ENCODE data around the gene TBC1D22A.

Gene TBC1D22A

DNA sequence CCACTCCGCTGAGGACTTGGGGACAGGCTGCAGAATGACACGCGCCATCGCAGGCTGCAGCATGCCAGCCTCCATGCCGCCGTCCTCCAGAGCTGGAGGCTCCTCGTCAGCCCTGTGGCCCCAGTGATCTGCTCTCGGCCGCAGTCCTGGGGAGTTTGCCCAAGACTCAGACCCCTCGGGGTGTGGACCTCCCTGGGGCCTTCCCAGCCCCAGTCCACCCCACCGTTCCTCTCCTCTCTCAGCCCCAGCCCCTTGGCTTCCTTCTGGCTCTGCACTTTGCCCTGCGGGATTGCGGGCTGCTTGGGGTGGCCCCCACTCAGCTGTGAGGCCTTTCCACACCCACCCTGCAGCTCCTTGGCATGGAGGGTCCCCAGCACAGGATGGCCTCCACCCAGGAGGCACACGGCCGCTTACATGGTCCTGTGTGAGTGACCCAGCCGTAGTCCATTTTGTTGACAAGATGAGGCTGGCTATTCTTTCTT lies 414.9 kb downstream of the TBC1D22A start:
- TF ChIP-seq, protein P1, sequence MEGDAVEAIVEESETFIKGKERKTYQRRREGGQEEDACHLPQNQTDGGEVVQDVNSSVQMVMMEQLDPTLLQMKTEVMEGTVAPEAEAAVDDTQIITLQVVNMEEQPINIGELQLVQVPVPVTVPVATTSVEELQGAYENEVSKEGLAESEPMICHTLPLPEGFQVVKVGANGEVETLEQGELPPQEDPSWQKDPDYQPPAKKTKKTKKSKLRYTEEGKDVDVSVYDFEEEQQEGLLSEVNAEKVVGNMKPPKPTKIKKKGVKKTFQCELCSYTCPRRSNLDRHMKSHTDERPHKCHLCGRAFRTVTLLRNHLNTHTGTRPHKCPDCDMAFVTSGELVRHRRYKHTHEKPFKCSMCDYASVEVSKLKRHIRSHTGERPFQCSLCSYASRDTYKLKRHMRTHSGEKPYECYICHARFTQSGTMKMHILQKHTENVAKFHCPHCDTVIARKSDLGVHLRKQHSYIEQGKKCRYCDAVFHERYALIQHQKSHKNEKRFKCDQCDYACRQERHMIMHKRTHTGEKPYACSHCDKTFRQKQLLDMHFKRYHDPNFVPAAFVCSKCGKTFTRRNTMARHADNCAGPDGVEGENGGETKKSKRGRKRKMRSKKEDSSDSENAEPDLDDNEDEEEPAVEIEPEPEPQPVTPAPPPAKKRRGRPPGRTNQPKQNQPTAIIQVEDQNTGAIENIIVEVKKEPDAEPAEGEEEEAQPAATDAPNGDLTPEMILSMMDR (IDR thresholded peaks at IDR 0.05; ENCODE audit: insufficient read depth, low read depth, low read length, missing control alignments): no peak

DNA sequence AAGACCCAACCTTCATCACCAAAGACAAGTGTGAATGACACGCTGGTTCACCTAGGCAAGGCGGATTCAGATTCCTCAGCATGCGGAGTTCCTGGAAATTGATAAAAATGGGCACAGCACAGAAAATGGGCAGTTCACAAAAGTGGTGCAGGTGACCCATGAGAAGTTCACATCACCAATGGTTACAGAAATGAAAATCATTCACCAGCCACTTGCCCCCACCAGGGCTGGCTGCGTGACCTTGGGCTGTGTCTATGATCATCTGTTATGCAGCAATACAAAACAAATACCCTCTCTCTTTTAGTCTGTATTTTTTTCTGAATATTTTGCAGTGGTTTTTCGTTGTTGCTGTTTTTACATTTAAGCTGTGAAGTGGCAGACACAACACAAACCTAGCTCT lies 415.9 kb downstream of the TBC1D22A start:
- DNase-seq (ENCODE audit: low read depth): no peak
- no peak overlapping the region for H3K4me3 ChIP-seq (ENCODE audit: low read length)
- TF ChIP-seq, protein P1 (IDR thresholded peaks at IDR 0.05; ENCODE audit: insufficient read depth, low read depth, low read length, missing control alignments): no peak

More for the DNA sequence above, 414.9 kb downstream of the TBC1D22A start:
- no peak for DNase-seq (ENCODE audit: low read depth)
- no peak overlapping the region for H3K4me3 ChIP-seq (ENCODE audit: low read length)

DNA sequence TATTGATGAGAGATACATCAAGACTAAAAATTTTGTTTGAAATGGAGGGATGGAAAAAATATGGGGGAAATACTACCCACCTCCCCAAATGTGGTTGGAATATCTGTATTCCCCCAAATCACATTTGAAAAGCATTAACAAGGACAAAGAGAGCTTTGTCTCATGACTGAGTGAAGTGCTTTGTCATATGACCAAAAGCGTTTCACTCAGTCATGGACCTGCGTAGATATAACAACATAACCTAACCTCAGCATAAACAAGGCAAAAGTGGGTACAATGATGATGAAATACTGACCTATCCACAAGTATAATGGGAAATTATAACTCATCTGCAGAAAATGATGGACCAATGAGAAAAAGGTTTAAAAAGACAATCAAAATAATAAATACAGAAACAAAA lies 418.3 kb downstream of the TBC1D22A start:
- DNase-seq (ENCODE audit: low read depth): no peak
- TF ChIP-seq, protein P1 (IDR thresholded peaks at IDR 0.05; ENCODE audit: insufficient read depth, low read depth, low read length, missing control alignments): no peak
- H3K4me3 ChIP-seq (ENCODE audit: low read length): no peak overlapping the region

DNA sequence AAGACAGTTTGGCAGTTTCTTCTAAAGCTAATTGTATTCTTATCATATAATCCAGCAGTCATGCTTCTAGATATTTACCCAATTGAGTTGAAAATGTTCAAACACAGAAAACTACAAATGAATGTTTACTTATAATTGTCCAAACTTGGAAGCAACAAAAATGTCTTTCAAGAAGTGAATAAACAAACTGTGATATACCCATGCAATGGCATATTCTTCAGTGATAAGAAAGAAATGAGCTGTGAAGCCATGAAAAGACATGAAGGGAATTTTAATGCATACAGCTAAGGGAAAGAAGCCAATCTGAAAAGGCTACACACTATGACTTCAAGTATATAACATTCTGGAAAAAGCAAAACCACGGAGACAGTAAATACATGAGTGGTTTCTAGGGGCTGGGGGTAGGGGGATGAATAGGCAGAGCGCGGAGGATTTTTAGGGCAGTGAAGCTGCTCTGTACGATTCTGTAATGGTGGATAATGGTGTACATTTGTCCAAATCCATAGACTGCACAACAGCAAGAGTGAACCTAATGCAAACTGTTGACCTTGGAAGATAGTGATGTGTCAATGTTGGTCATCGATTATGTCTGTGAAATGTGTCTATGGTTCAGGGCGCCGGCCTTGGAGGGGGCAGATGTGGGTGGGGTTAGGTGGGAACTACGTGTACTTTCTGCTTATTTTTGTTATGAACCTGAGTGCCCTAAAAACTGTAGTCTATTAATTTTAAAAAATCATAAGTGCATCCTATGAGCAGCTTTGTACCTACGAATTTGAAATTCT lies 424.9 kb downstream of the TBC1D22A start:
- no peak for DNase-seq (ENCODE audit: low read depth)
- TF ChIP-seq, protein P1 (IDR thresholded peaks at IDR 0.05; ENCODE audit: insufficient read depth, low read depth, low read length, missing control alignments): no peak
- no peak overlapping the region for H3K4me3 ChIP-seq (ENCODE audit: low read length)

DNA sequence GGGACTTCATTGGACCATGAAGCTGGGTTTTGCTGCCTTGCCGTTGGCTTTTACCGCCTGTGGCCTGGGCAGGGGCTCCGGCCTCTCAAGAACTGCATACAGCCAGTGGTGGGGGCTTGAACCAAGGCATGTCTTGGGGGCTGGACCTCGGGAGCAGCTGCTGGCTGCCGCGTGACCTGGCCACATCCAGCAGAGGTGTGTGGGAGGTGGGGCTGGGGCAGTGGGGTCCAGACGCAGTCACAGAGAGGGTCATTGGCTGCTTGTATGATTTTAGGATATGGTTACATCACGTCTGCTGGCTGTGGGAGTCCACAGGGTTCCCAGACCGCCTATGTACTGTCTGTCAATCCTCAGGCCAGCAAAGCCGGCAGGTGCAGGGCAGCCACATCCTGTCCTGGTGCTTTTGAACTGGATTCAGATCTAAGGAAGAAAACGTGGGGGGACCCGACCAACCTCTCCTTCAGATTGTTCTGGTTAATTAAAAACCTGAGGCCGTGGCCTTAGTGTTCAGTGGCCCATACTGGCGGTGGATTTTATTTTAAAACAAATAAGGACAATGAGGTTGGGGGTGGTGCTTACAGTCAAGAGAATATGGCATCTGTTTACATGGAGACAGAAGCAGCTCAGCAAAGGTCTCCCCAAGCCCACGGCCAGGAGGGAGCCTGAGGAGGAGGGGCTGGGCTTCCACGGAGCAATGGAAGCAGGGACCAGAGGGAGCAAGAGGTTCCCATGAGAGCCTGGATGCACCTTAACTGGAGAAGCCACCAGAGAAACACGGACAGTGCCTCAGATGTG lies 426.0 kb downstream of the TBC1D22A start:
- DNase-seq (ENCODE audit: low read depth): no peak
- no peak overlapping the region for H3K4me3 ChIP-seq (ENCODE audit: low read length)
- TF ChIP-seq, protein P1 (IDR thresholded peaks at IDR 0.05; ENCODE audit: insufficient read depth, low read depth, low read length, missing control alignments): no peak

DNA sequence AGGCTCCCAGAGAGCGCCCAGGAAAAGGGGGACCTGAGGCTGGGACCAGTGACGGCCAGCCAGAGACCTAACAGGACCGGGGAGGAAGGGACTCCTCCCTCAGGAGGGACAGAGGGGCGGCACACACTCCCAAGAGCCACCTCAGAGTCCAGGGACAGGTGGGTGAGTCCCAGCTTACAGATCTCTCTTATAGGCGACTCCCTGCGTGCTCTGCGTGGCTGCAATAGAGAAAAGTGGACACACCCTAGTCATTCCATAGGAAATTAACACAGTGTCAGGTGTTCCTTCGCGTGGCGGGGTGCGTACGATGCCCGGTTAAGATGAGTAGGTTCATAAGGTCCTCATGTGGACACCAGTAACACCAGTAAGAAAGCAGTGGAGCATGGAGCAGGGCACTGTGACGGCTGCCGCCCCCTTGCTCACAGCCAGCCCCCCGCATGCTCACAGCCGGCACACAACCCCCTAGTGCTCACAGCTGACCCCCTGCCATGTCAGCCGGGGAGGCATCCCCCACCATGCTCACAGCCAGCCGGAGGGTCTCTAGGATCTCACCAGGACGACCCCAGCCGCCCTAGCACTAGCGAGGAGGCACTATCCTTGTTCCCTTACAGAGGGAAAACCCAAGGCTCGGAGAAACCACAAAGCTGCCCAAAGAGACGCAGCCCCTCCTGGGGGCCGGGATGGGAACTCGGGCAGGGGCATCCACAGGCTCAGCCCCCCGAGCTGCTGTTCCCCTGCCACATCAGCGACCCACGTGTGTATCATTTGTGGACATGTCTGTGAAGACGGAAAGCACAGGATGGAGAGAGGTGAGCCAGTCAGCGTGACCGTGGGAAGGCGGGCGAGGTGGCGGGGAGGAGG lies 426.8 kb downstream of the TBC1D22A start:
- no peak for DNase-seq (ENCODE audit: low read depth)
- TF ChIP-seq, protein P1 (IDR thresholded peaks at IDR 0.05; ENCODE audit: insufficient read depth, low read depth, low read length, missing control alignments): no peak
- no peak overlapping the region for H3K4me3 ChIP-seq (ENCODE audit: low read length)

Data from epithelial cell of esophagus (primary cell).